ENCODE data around the gene BCAR3. TPM values are rescaled to one million over a fixed set of nuclear protein-coding genes. Genes with fewer than 3 reads are reported as not detected.

Gene BCAR3
- total RNA-seq, 3 donors from 2014 or later: 26.7 to 42.7 (median 30.2) TPM

DNA sequence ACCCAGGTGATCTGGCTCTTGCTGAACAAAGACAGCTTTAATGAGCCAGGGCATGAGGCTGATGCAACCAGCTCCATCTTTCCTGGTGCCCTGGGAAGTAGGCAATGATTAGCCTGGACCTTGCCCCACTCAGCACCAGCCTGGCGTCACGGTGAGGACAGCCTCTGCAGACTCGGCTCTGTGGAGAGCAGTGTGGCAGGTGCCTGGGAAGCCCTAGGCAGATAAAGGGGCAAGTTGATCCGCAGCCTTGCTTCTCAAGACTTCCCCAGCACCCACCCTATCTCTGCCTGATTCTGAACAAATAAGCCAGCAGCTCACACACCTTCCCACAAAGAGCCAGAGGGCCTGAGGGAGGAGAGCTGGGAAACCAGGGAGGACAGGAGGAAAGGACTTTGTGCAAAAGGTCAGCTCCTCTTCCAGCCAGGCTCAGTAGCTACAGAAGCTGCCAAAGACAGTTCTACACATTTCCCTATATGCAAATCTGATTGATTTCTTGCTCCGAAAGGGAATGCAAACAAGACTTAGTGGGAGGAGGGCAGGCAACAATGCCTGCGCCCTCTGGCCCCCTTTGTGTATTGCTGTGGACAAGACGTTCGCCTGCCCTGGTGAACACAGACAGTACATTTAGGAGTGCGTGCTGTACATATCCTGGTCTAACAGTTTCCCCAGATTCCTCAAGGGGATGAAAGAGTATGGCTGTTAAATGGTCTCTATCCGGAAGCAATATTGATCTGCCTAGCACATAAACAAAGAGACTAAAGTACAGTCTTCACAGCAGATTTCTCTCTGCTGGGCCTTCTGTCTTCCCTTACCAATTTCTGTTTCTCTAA is 63.8 kb downstream of the BCAR3 start:
- DNase-seq (ENCODE audit: low spot score in 2 of 2): no peak
- H3K36me3 ChIP-seq: no peaks in the 10 kb centered on the region
- no peaks in the 10 kb centered on the region for H3K9me3 ChIP-seq
- H3K27ac ChIP-seq: peak overlapping the region; percentile 90 to 92
- peaks cover 4 to 38% of the 10 kb centered on the region in 2 donors for H3K4me1 ChIP-seq
- no peak overlapping the region for H3K4me3 ChIP-seq
- intact Hi-C loops (cut with DNase I; ENCODE audit: low total_unique reads): no loop called here
- TF ChIP-seq POLR2AphosphoS5 (IDR thresholded peaks at IDR 0.05) (no peak), POLR2A (IDR thresholded peaks at IDR 0.05) (no peak)
- TF ChIP-seq, protein P1, sequence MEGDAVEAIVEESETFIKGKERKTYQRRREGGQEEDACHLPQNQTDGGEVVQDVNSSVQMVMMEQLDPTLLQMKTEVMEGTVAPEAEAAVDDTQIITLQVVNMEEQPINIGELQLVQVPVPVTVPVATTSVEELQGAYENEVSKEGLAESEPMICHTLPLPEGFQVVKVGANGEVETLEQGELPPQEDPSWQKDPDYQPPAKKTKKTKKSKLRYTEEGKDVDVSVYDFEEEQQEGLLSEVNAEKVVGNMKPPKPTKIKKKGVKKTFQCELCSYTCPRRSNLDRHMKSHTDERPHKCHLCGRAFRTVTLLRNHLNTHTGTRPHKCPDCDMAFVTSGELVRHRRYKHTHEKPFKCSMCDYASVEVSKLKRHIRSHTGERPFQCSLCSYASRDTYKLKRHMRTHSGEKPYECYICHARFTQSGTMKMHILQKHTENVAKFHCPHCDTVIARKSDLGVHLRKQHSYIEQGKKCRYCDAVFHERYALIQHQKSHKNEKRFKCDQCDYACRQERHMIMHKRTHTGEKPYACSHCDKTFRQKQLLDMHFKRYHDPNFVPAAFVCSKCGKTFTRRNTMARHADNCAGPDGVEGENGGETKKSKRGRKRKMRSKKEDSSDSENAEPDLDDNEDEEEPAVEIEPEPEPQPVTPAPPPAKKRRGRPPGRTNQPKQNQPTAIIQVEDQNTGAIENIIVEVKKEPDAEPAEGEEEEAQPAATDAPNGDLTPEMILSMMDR (IDR thresholded peaks at IDR 0.05): no peak
- no peaks in the 10 kb centered on the region for H3K27me3 ChIP-seq

DNA sequence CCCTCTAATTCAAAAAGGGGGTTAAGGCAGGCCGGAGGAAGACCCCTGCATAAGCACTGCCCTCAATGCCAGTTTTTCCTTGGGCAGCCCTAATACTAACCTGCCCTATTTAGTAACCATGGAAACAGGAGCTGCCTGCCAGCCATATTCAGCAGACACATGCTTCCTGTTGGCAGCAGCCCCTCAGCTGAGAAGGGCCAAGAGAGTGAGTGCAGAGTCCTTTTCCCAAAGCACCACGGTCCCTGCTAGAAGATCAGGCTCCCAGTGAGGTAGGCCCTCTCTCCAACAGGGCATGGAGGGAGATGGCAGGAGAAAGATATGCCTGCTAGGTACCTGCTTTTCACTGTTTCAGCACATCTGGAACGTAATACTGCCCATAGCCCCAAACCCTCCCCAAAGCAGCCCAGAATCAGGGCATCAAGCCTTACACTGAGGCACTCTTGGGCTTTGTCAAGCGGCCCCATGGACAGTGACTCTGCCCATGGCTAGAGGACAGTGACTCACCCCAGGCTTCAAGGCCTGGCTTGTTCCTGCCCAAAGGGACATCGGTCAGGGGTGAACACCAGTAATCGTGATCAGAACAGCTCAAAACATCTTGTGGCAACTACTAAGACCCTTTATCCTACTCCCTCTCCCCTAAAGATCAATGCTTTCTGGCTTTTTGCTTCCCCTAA is 64.5 kb downstream of the BCAR3 start:
- Histone ChIP-seq H3K27ac (peak overlapping the region; percentile 90 to 92), H3K27me3 (no peaks in the 10 kb centered on the region), H3K36me3 (no peaks in the 10 kb centered on the region), H3K4me3 (no peak overlapping the region), H3K4me1 (peaks cover 4 to 38% of the 10 kb centered on the region in 2 donors), H3K9me3 (no peaks in the 10 kb centered on the region)
- TF ChIP-seq, protein P1 (IDR thresholded peaks at IDR 0.05): no peak
- no peak for TF ChIP-seq POLR2AphosphoS5 (IDR thresholded peaks at IDR 0.05)
- intact Hi-C loops (cut with DNase I; ENCODE audit: low total_unique reads): no loop called here
- peak in 1 of 2 donors; percentile 80 for DNase-seq (ENCODE audit: low spot score in 2 of 2)

DNA sequence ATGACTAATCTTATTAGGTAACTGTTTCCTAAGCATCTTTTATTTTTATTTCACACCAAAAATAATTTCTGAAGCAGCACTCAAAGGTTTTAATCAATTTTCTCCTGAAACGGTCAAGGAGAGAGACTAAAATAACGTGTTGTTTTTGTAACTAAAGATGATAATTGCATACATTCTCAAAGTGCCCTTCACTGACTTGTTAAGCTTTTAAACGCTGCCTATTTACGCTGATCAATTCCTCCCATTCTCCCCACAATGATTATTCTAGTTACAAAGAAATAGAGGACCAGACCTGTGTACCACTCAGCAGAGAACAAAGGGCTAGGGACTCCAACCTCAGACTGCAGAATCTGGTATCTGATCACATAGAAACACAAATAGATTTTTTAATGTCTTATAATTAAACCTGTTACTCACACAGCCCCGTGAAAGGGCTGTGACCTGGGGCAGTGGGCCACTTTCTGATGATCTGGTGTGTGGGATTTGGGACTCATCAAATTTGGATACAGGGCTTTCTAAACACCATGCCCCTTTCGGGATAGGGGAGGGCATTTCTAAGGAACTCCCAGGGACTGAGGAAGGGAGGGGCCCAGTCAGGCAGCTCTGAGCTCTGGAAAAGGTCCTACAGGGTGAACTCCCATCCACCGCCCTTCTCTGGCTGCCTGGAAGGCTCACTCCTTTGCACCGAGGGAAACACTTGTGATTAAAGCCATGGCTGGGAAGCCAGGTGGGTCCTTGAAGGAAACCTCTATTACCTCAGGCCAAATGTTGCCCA is 65.2 kb downstream of the BCAR3 start:
- intact Hi-C loops (cut with DNase I; ENCODE audit: low total_unique reads): no loop called here
- H3K27ac ChIP-seq: peak overlapping the region; percentile 90 to 92
- no peaks in the 10 kb centered on the region for H3K27me3 ChIP-seq
- peaks cover 4 to 38% of the 10 kb centered on the region in 2 donors for H3K4me1 ChIP-seq
- TF ChIP-seq POLR2A (IDR thresholded peaks at IDR 0.05) (no peak), POLR2AphosphoS5 (IDR thresholded peaks at IDR 0.05) (no peak)
- TF ChIP-seq, protein P1 (IDR thresholded peaks at IDR 0.05): no peak
- no peak overlapping the region for H3K4me3 ChIP-seq
- H3K9me3 ChIP-seq: no peaks in the 10 kb centered on the region
- no peak for DNase-seq (ENCODE audit: low spot score in 2 of 2)
- no peaks in the 10 kb centered on the region for H3K36me3 ChIP-seq

DNA sequence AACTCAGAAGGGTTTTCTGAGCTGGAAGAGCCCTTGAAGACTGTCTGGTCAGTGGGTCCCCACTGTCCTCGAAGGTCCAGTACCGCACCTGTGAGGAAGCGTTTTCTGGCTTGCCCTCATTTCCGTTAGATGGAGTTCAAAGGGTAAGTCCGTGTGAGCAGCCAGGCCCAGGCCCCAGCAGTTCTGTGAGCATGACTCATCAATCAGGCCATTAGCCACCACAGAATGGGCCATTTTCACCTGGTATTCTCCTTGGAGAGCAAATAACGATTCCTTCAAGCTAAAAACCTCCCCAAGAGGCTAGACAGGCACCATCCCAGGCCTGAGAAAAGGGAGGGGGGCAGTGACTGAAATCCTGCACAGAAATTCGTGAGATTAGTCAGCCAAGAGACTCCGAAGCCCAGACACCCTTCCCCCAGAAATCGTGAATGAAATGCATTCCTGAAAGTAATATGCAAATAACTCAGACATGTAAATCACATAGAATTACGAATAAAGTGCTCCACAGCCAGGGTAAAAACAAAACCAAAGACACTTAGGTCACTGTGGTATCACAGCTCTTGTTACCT is 66.0 kb downstream of the BCAR3 start:
- no peaks in the 10 kb centered on the region for H3K36me3 ChIP-seq
- peaks cover 4 to 38% of the 10 kb centered on the region in 2 donors for H3K4me1 ChIP-seq
- TF ChIP-seq POLR2AphosphoS5 (IDR thresholded peaks at IDR 0.05) (no peak), POLR2A (IDR thresholded peaks at IDR 0.05) (no peak)
- TF ChIP-seq, protein P1 (IDR thresholded peaks at IDR 0.05): no peak
- H3K9me3 ChIP-seq: no peaks in the 10 kb centered on the region
- DNase-seq (ENCODE audit: low spot score in 2 of 2): no peak
- H3K27ac ChIP-seq: peak overlapping the region; percentile 90 to 92
- H3K27me3 ChIP-seq: no peaks in the 10 kb centered on the region
- intact Hi-C loops (cut with DNase I; ENCODE audit: low total_unique reads): no loop called here
- no peak overlapping the region for H3K4me3 ChIP-seq
